Measurements from ENCODE around the gene FAM135A. TPM values are rescaled to one million over a fixed set of nuclear protein-coding genes. Genes with fewer than 3 reads are reported as not detected.

FAM135A gene
- total and polyA plus RNA-seq, 2 donors (not counting 1 experiment from before 2014, with no cell fraction given) = 3.9 to 30.6 TPM

DNA sequence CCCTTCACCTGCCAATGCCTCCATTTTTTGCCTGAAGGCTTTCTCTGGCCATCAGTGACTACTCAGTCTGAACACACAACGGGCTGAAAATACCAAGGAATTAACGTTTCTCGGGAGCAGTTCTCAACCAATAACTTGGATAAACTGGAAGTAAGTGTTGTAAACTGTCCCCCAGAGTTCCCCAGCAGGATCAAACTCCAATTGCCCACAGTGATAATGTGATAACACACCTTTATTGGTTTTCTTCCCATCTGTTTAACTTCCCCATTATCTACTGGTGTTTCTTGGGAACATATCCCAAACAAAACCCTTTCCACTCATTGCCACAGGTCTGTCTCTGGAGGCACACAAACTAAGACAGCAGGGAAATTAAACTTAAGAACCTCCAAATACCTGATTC lies 21.8 kb upstream of the FAM135A start:
- DNase-seq (no peak), ATAC-seq (ENCODE audit: low read depth) (no peak)
- Histone ChIP-seq H2AFZ (ENCODE audit: insufficient read depth, low read depth, low read length, poor library complexity, severe bottlenecking) (no peak overlapping the region), H3K36me3 (replicated peaks in 1 of 2; ENCODE audit: control extremely low read depth in 1 of 2, control insufficient read depth in 1 of 2, extremely low read depth in 1 of 2, insufficient read depth in 2 of 2, low read length in 1 of 2) (no peaks in the 10 kb centered on the region), H3K79me2 (ENCODE audit: control insufficient read depth, insufficient read depth, low read length) (no peaks in the 10 kb centered on the region), H3K9ac (ENCODE audit: low read length) (no peak overlapping the region), H3K4me2 (replicated peaks; ENCODE audit: low read depth, low read length, poor library complexity, severe bottlenecking) (no peak overlapping the region), H3K4me3 (ENCODE audit: control extremely low read depth in 1 of 5, extremely low read depth in 1 of 5, insufficient read depth in 1 of 5, low read depth in 2 of 5, low read length in 4 of 5) (no peak overlapping the region), H3K27me3 (replicated peaks in 1 of 4; ENCODE audit: control extremely low read depth in 1 of 4, control insufficient read depth in 3 of 4, insufficient read depth in 4 of 4, low read length in 3 of 4) (peaks cover 0 to 15% (median 3%) of the 10 kb centered on the region in 4 experiments), H4K20me1 (ENCODE audit: control insufficient read depth, insufficient read depth, low read length, poor library complexity, severe bottlenecking) (no peaks in the 10 kb centered on the region), H3K27ac (ENCODE audit: low read length in 2 of 2) (no peak overlapping the region), H3K4me1 (ENCODE audit: control insufficient read depth in 2 of 2, insufficient read depth in 2 of 2, low read length in 2 of 2) (no peaks in the 10 kb centered on the region), H3K9me3 (ENCODE audit: control extremely low read depth in 1 of 3, control insufficient read depth in 2 of 3, insufficient read depth in 1 of 3, low read length in 2 of 3) (no peaks in the 10 kb centered on the region)
- intact Hi-C loops (cut with micrococcal nuclease) = no loop called here
- H3K4me1 Mint-ChIP-seq = no peaks in the 10 kb centered on the region
- no peaks in the 10 kb centered on the region for H3K9me3 Mint-ChIP-seq (ENCODE audit: insufficient read depth)
- POLR2A ChIA-PET = no interaction called here
- no CpG with 5 or more reads among the region's 3 CpGs for WGBS (ENCODE audit: insufficient coverage)
- CTCF ChIA-PET = interaction anchor here (1.9 kb wide), 1 partner anchor 22 kb away, joined by 6 read pairs; no protein-coding TSS in a partner anchor
- no peak overlapping the region for H3K4me3 Mint-ChIP-seq
- peaks cover 39% of the 10 kb centered on the region for H3K27me3 Mint-ChIP-seq
- no peak overlapping the region for H3K27ac Mint-ChIP-seq
- TF ChIP-seq EZH2 (IDR thresholded peaks at IDR 0.05; ENCODE audit: borderline replicate concordance, insufficient read depth, low read depth, low read length, poor library complexity, severe bottlenecking) = no peak
- TF ChIP-seq, protein P1, sequence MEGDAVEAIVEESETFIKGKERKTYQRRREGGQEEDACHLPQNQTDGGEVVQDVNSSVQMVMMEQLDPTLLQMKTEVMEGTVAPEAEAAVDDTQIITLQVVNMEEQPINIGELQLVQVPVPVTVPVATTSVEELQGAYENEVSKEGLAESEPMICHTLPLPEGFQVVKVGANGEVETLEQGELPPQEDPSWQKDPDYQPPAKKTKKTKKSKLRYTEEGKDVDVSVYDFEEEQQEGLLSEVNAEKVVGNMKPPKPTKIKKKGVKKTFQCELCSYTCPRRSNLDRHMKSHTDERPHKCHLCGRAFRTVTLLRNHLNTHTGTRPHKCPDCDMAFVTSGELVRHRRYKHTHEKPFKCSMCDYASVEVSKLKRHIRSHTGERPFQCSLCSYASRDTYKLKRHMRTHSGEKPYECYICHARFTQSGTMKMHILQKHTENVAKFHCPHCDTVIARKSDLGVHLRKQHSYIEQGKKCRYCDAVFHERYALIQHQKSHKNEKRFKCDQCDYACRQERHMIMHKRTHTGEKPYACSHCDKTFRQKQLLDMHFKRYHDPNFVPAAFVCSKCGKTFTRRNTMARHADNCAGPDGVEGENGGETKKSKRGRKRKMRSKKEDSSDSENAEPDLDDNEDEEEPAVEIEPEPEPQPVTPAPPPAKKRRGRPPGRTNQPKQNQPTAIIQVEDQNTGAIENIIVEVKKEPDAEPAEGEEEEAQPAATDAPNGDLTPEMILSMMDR (IDR thresholded peaks at IDR 0.05) = no peak

DNA sequence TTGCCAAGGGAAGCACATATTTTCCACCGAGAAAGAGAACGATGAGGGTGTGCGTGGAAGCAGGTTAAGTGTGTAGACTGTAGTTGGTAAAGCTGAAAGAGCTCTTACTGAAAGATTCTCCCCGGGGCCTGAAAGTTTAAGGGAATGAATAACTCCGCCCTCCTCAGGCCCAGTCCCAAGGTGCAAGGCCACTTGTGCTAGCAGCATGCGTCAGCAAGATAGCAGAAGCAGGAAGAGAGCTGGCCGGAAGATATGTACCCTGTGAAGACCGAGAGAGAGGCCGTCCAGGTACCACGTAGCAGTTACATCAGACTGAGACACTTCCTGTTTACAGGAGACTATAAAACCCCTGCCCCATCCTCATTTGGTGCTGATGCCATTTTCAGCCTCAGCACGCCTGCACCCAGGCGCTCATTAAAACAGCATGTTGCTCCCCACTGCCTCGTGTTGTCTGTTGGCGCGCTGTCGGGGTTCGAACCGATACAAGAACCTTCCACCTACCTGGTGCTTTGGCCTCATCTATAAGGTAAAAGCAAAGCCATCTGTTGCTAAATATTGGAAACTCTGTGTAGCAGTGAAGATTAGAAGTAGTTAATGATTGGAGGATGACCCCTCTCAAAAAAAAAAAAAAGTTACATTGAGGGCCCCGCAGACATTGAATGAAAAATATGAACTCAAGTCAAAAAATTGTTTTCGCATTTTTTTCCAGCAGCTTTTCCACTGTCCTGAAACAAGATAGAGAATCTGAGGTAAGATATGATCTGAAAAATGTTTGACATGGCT lies 18.6 kb upstream of the FAM135A start:
- Mint-ChIP-seq H3K4me1 (no peaks in the 10 kb centered on the region), H3K27ac (no peak overlapping the region), H3K4me3 (no peak overlapping the region), H3K9me3 (ENCODE audit: insufficient read depth) (no peaks in the 10 kb centered on the region), H3K27me3 (peaks cover 57% of the 10 kb centered on the region)
- no peak overlapping the region for H2AFZ ChIP-seq (ENCODE audit: insufficient read depth, low read depth, low read length, poor library complexity, severe bottlenecking)
- DNase-seq (no peak), ATAC-seq (ENCODE audit: low read depth) (no peak)
- no peaks in the 10 kb centered on the region for H3K79me2 ChIP-seq (ENCODE audit: control insufficient read depth, insufficient read depth, low read length)
- no peak overlapping the region for H3K4me3 ChIP-seq (ENCODE audit: control extremely low read depth in 1 of 5, extremely low read depth in 1 of 5, insufficient read depth in 1 of 5, low read depth in 2 of 5, low read length in 4 of 5)
- no peaks in the 10 kb centered on the region for H4K20me1 ChIP-seq (ENCODE audit: control insufficient read depth, insufficient read depth, low read length, poor library complexity, severe bottlenecking)
- peaks cover 0 to 12% (median 6%) of the 10 kb centered on the region in 4 experiments for H3K27me3 ChIP-seq (replicated peaks in 1 of 4; ENCODE audit: control extremely low read depth in 1 of 4, control insufficient read depth in 3 of 4, insufficient read depth in 4 of 4, low read length in 3 of 4)
- H3K36me3 ChIP-seq (replicated peaks in 1 of 2; ENCODE audit: control extremely low read depth in 1 of 2, control insufficient read depth in 1 of 2, extremely low read depth in 1 of 2, insufficient read depth in 2 of 2, low read length in 1 of 2) = no peaks in the 10 kb centered on the region
- ChIA-PET POLR2A (no interaction called here), CTCF (no interaction called here)
- intact Hi-C loops (cut with micrococcal nuclease) = no loop called here
- no peak overlapping the region for H3K9ac ChIP-seq (ENCODE audit: low read length)
- TF ChIP-seq EZH2 (IDR thresholded peaks at IDR 0.05; ENCODE audit: borderline replicate concordance, insufficient read depth, low read depth, low read length, poor library complexity, severe bottlenecking) = no peak
- TF ChIP-seq, protein P1 (IDR thresholded peaks at IDR 0.05) = no peak
- no peak overlapping the region for H3K27ac ChIP-seq (ENCODE audit: low read length in 2 of 2)
- no peaks in the 10 kb centered on the region for H3K4me1 ChIP-seq (ENCODE audit: control insufficient read depth in 2 of 2, insufficient read depth in 2 of 2, low read length in 2 of 2)
- WGBS (ENCODE audit: insufficient coverage) = 90% methylated on average over 11 of the region's 20 CpGs
- no peak overlapping the region for H3K4me2 ChIP-seq (replicated peaks; ENCODE audit: low read depth, low read length, poor library complexity, severe bottlenecking)
- no peaks in the 10 kb centered on the region for H3K9me3 ChIP-seq (ENCODE audit: control extremely low read depth in 1 of 3, control insufficient read depth in 2 of 3, insufficient read depth in 1 of 3, low read length in 2 of 3)

Data from B cell (primary cell).